VCaP (cell line): ENCODE results near the gene DNAJA2.

Experiments used
- H3K27ac ChIP-seq: fragments of 450-650 bp; 2 replicates; pipeline ENCODE4 v1.5.1; 2017
- TF ChIP-seq, protein P1 (sequence below): fragments of 450-650 bp; conservative IDR thresholded peaks from 2 replicates; pipeline ENCODE4 v1.5.1; 2017; ENCODE audit warnings: mild to moderate bottlenecking, moderate library complexity

DNAJA2 gene

GRCh38 chr16:46906360-46907060, 67.0 kb downstream of the DNAJA2 start:
- no peak overlapping the region for H3K27ac ChIP-seq
- TF ChIP-seq, protein P1, sequence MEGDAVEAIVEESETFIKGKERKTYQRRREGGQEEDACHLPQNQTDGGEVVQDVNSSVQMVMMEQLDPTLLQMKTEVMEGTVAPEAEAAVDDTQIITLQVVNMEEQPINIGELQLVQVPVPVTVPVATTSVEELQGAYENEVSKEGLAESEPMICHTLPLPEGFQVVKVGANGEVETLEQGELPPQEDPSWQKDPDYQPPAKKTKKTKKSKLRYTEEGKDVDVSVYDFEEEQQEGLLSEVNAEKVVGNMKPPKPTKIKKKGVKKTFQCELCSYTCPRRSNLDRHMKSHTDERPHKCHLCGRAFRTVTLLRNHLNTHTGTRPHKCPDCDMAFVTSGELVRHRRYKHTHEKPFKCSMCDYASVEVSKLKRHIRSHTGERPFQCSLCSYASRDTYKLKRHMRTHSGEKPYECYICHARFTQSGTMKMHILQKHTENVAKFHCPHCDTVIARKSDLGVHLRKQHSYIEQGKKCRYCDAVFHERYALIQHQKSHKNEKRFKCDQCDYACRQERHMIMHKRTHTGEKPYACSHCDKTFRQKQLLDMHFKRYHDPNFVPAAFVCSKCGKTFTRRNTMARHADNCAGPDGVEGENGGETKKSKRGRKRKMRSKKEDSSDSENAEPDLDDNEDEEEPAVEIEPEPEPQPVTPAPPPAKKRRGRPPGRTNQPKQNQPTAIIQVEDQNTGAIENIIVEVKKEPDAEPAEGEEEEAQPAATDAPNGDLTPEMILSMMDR = no peak
